Peyer's patch (tissue), 4 donors: ENCODE results near the gene PEX26.

ENCODE experiments used
- POLR2A ChIP-seq, 2 donors: fragments of 450-650 bp; IDR thresholded peaks; one replicate each; pipeline ENCODE4 v1.5.1; 2017; ENCODE audit warnings: antibody characterized with exemption in 2 of 2, mild to moderate bottlenecking in 2 of 2, moderate library complexity in 2 of 2
- TF ChIP-seq, protein P1 (sequence below), 6 experiments: fragments of 450-650 bp in 4 of 6; fragments of 200-600 bp in 2 of 6; sonication (generic) in 1 of 6; IDR thresholded peaks; one replicate each; pipeline ENCODE4 v1.5.1; 2017 to 2019; ENCODE audit warnings: antibody characterized with exemption in 6 of 6, mild to moderate bottlenecking in 3 of 6, moderate library complexity in 1 of 6

GRCh38 chr22:18090286-18090685 is 12.5 kb downstream of the PEX26 start:
- TF ChIP-seq, protein P1, sequence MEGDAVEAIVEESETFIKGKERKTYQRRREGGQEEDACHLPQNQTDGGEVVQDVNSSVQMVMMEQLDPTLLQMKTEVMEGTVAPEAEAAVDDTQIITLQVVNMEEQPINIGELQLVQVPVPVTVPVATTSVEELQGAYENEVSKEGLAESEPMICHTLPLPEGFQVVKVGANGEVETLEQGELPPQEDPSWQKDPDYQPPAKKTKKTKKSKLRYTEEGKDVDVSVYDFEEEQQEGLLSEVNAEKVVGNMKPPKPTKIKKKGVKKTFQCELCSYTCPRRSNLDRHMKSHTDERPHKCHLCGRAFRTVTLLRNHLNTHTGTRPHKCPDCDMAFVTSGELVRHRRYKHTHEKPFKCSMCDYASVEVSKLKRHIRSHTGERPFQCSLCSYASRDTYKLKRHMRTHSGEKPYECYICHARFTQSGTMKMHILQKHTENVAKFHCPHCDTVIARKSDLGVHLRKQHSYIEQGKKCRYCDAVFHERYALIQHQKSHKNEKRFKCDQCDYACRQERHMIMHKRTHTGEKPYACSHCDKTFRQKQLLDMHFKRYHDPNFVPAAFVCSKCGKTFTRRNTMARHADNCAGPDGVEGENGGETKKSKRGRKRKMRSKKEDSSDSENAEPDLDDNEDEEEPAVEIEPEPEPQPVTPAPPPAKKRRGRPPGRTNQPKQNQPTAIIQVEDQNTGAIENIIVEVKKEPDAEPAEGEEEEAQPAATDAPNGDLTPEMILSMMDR (IDR thresholded peaks at IDR 0.05) = no peak
- TF ChIP-seq POLR2A (IDR thresholded peaks at IDR 0.05) = no peak
